Ovary (tissue), 3 donors: ENCODE measurements around the gene MCM9.

Experiments used
- CTCF ChIP-seq, 3 donors: fragments of 450-650 bp in 2 of 3; fragments of 200-600 bp in 1 of 3; IDR thresholded peaks; one replicate each; pipeline versions ENCODE4 v1.5.1 to v1.8.0; 2016 to 2022; ENCODE audit warnings: antibody characterized with exemption in 3 of 3, mild to moderate bottlenecking in 1 of 3
- POLR2A ChIP-seq: fragments of 450-650 bp; IDR thresholded peaks from one replicate; pipeline ENCODE4 v1.6.1; 2017; ENCODE audit warnings: antibody characterized with exemption, mild to moderate bottlenecking, moderate library complexity
- donor health status: DM: no; HTN: no; CAD: no.

GRCh38 chr6:118912646-118913045, 22.3 kb downstream of the MCM9 start:
- TF ChIP-seq POLR2A (no peak), CTCF (IDR thresholded peaks at IDR 0.05) (no peak)
